Heart left ventricle (tissue), 13 donors: Measurements from ENCODE around the gene TNK2.
"Not testable (repeated sequence)": the region's sequence is repeated elsewhere in the genome, so short reads cannot be mapped to it uniquely, and the experiment has no call there.

ENCODE experiments used
- CTCF ChIP-seq, 12 donors: fragments of 200-600 bp; sonication (generic) in 4 of 12; IDR thresholded peaks; one replicate each; pipeline versions ENCODE4 v1.5.0 to v1.8.0; 2018 to 2022; ENCODE audit warnings: antibody characterized with exemption in 12 of 12, mild to moderate bottlenecking in 5 of 12
- POLR2A ChIP-seq, 2 donors: fragments of 450-650 bp; IDR thresholded peaks; one replicate each; pipeline ENCODE4 v1.6.1; 2017; ENCODE audit warnings: antibody characterized with exemption in 2 of 2, mild to moderate bottlenecking in 2 of 2, moderate library complexity in 2 of 2
- donor health status: ischemic (EF 13 %, LVEDD 7.1; RV severe dilation, severe dysfunction).
- donor health status: DM: no; HTN: yes; CAD: no.
- donor health status: DM: no; HTN: no; CAD: no.
- donor health status: ischemic (EF 25% LVEDD 6.9; RV normal size, moderate dysfunction).
- donor health status: ischemic (EF 25% LVEDD 5.7; RV mildly dilated, moderate dysfunction).
- donor health status: ischemic (EF 35%, LVEDD 5.7; RV mildly dilated, moderate dysfunction).
- donor health status: nonischemic (EF 11% LVEDD 7.7; RV severe dilation, severe dysfunction).
- donor health status: DM: yes; HTN: yes; CAD: no.
- donor health status: PGD.
- donor health status: ischemic (EF 29% LVEDD 5.4; RV normal size, mild dysfunction).
- donor health status: nonischemic (EF 23%, LVEDD 6.1; RV moderate dilation, normal function).

GRCh38 chr3:195954752-195955119 is 46.4 kb upstream of the TNK2 start:
- TF ChIP-seq CTCF, POLR2A (IDR thresholded peaks at IDR 0.05): not testable (repeated sequence)
